GM18520 (cell line): Measurements from ENCODE around the gene RUVBL1.
"Not testable (repeated sequence)": the region's sequence is repeated elsewhere in the genome, so short reads cannot be mapped to it uniquely, and the experiment has no call there.

Source experiments
- ATAC-seq: cut with Tn5 transposase; IDR thresholded peaks from one replicate; pipeline ENCODE4 v1.9.1; 2021; ENCODE audit not compliant: unreplicated experiment

The RUVBL1 gene

DNA sequence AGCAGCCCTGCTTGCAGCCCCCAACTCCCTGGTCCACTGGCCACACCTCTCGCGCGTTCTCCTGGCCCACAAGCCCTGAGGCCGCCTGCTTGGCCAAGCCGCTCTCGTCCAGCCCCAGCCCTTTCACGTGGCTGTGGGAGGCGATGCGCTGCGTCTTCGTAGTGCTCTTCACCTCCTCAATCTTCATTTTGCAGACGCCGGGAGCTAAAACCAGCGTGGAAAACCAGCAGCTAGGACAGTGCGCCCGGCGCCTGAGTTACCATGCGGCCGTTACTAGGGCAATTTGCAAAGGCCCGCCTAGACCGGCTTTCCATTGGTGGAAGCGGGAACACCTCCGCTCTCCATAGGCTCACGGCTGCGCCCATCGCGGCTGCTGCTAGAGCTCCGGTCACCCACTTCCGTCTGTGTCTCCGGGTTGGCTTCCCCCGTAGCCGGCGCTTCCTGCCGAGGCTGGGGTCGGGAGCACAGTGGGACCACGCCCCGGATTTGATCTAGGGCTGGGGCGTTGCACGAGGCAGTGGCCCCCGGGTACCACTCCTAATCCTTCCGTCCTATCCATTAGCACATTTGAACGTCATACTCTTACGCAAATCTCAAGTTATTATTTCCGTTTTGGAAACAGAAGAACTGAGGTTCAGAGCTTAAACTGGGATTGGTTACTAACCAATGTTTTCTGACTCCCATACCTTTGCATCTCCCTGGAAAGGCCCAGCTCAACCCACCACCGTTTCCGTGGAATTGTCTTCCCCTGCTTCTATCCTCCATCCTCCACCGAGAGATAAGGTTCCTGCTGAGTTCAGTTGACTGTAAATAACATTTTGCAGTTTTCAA is at the start of gene RUVBL1:
Gene RUVBL1, minus strand, starts transcription at position 275 of the 831 bp plus-strand sequence. Its CDS starts 88 bp downstream, at position 187.
- ATAC-seq, result peak; percentile 93

DNA sequence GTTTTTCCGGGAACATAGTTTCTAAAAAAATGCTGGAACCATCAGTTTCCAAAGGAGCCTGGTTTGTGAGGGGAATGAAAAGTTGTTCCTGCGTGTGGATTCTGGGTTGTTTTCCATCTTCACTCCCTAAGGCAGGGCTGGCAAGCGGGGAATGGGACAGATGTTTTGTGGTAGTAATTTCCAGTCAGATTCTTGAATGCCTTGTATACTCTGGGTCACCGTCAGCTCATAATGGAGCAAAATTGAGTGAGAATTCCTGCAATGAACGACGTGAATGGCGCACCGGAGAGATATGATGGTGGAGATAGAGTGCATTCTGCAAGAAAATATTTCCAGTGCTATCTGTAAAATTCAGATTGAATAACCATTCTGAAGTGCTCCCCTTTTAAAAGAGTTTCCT is 49.6 kb upstream of the RUVBL1 start:
- no peak for ATAC-seq

DNA sequence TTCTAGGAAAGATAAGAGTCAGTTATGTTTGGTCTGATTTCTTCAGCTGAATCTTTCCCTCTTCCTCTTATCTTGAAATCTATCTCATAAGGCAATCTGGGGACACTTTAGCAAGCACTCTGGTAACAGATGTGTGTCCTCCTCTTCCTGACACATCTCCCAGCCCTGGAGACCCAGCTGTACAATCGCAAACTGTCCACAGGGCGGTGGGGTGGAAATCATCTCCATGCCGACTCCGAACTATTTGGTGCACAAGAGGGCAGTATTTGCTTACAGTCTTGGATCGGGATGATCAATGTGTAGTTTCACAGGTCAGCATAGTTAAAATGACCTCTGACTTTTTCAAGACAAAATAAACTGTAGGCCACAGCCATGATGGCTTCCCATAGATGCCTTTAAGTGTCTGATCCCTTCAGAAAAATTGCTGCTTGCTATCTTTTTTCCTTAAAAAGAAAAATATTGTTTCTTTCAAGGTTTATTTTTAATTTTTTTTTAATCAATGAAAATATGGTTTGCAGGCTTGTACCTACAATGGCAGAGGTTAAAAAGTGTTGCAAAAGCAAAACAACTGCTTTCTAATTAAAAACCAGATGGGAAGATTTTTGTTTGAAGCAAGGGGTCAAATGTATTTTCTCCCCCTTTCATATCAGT is 47.4 kb upstream of the RUVBL1 start:
- no peak for ATAC-seq

DNA sequence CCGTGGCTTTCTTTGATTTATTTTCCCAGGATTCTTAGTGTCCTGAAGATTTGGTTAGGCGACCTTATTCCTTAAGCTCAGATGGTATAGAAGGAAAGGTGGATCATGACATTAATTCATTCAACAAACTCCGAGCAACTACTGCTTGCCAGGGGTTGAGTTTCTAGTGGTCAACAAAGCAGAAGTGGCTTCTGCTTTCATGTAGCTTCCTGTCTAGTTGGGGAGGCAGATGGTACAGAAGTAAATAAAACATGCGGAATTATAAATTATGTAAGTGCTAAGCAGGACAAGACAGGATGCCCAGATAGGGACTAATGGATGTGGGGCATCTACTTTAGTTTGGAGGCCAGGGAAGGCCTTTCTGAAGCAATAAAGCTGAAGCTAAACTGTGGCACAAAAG is 45.2 kb upstream of the RUVBL1 start:
- no peak for ATAC-seq

DNA sequence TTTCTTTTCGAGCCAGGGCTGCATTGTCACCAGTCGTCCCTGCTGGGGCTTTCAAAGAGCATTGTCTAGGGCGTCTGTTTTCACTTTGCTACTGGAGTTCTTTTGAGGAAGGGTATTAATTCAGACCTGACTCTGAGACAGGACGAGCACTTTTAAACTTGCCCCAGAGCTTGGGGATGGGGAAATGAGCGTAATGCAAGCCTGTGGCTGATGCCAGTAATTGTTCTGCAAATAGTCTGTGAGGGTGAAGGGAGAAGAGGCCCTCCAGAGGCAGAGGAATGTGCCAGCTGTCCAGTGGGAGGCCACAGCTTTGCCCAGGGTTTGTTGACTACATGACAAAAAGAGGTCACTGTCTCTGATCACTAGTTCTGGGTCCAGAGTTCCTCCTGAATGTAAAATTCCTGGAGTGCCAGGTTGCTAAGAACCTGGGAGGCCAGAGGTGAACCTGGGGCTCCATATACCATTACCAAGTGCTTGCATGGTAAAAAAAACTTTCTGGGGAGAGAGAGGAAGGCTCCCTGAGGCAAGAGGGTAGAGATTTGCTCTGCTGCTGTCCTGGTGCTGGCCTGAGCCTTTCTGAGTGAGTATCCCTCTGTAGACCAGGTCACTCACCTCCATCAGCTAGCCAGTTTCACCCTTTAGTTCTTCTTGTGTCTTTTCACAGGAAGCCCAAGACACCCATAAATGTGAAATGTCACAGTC is 44.5 kb upstream of the RUVBL1 start:
- ATAC-seq, result no peak

DNA sequence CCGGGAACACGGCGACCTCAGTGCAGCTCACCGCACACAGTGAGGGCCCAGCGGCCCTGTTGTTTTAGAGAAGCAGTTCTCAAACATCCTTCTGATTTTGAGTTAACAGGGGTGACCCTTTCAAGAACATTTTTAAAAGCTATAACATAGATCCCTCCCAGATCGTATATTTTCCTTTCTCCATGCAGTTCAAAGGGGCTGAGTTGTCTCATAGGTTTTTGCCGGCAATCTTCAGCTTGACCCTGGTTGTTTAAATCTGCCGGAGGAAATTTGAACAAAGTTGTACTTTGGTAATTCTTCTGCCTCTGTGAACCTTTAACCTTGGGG is 44.0 kb upstream of the RUVBL1 start:
- no peak for ATAC-seq

DNA sequence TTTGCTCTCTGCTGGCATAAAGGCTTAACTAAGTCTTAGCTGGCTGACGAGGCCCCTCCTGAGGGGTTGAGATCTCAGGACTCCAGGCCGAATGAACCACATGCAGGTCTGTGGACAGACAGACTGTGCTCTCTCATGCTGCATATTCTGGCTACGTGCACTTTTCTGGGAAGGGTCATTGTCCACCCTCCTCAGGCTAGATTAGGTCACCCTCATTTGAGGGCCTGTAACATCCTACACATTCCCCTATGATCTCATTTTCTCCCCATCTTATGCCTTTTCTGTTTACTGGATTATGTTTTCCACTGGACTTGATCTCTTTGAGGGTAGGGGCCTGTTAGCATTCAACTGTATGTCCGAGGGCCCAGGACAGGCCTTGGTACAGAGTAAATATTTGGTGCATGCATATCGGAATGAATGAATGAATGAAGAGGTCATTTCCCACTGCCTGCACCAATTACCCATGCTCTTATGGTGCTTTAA is 43.4 kb upstream of the RUVBL1 start:
- ATAC-seq, result no peak

DNA sequence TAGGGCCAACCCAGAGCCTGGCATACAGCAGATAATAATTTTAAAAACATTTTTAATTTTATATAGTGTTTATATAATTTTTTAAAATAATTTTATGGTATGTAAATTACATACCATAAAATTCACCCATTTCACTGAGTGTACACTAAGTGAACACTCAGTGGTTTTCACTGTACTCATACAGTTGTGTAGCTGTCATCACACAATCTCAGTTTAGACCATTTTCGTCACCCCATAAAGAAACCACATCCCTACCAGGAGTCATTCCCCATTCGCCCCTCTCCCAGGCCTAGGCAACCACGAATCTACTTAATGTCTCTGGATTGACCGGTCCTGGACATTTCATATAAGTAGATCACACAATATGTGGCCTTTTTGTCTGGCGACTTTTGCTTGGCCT is 39.8 kb upstream of the RUVBL1 start:
- ATAC-seq, result no peak

DNA sequence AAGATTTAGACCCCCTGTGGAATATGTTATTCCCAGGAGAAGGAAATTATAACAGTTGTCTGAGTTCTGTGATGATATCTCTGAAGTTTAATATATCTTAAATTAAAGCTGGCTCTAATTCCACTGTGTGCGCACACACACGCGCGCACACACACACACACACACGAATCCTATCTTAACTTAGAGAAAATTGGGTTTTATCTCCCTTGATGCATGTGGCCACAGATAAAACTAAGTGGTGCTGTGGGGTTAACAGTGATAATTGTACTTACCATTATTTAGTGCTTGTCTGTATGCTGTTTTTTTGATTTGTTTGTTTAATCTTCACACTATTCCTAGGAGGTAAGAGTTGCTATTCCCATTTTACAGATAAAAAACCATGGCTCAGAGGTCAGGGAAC is 37.0 kb upstream of the RUVBL1 start:
- no peak for ATAC-seq

DNA sequence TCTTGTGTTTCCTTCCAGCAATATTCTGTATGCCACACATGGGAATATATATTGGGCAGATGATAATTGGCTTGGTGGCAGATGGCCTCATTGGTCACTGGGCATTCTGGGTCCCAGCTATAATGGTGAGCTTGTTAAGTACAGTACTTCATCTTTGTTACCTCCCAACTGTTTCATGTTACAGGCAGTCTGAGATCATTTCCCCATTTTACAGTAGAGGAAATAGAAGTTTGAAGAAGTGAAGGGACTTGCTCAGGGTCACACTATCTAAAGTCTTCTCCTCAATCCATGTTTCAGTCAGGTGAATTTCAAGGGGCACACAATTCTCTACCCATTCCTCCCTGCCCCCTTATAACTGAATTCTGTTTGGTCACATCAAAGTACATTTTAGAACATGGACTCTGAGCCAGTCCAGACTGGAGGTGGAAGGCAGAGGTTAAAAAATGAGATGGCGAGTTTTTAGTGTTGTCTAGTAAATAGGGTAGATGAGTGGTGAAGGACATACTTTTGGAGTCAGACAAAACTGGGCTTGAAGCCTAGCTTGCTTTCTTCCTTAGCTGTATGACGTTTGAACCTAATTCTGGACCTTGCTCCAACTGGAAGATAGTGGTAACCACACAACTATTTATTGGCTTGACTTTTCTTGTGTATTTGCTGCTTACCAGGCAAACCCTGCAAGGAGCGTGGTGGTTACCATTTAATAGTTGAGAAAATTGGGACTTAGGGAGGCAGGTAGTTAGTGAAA is 32.2 kb upstream of the RUVBL1 start:
- no peak for ATAC-seq

DNA sequence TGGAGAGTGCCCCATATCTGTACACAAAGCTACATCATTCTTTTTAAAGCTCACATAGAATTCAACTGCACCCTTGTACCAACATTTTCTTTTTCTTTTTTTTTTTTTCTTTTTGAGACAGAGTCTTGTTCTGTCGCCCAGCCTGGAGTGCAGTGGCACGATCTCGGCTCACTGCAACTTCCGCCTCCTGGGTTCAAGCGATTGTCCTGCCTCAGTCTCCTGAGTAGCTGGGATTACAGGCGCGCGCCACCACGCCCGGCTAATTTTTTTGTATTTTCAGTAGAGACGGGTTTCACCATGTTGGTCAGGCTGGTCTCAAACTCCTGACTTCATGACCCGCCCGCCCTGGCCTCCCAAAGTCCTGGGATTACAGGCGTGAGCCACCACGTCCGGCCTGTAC is 30.7 kb upstream of the RUVBL1 start:
- ATAC-seq, result not testable (repeated sequence)

DNA sequence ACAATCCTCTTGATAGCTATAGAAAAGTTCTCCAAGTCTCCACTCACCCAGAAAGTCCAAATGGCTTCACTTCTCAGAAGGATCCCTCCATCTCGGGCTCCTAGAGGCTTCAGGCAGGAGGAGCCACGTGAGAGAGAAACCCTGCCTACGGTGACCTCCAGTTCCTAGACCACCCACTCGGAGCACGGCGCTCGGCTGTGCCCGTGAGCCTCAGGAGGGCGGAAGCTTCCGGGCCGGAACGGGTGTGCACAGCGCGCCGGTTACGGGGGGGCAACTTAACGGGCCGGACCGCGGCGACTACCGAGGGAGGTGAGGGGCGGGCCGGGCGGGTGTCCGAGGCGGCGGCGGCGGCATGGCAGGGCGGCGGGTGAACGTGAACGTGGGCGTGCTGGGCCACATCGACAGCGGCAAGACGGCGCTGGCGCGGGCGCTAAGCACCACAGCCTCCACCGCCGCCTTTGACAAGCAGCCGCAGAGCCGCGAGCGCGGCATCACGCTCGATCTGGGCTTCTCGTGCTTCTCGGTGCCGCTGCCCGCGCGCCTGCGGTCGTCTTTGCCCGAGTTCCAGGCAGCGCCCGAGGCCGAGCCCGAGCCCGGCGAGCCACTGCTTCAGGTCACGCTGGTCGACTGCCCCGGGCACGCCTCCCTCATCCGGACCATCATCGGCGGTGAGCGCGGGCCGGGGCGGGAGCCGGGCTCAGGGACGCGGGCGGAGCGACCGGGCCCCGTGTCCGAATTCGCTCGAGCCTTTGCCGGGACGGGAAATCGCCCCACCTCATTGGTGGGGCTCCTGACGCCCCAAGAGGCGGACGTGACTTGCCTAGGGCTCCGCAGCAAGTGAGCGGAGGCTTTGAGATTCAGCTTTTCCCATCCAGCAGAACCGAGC is 29.8 kb upstream of the RUVBL1 start, which contains the start of gene EEFSEC:
Gene EEFSEC, plus strand, starts transcription at position 326 of the 886 bp plus-strand sequence. Its CDS starts 27 bp downstream, at position 353.
- ATAC-seq, result peak; percentile 62

DNA sequence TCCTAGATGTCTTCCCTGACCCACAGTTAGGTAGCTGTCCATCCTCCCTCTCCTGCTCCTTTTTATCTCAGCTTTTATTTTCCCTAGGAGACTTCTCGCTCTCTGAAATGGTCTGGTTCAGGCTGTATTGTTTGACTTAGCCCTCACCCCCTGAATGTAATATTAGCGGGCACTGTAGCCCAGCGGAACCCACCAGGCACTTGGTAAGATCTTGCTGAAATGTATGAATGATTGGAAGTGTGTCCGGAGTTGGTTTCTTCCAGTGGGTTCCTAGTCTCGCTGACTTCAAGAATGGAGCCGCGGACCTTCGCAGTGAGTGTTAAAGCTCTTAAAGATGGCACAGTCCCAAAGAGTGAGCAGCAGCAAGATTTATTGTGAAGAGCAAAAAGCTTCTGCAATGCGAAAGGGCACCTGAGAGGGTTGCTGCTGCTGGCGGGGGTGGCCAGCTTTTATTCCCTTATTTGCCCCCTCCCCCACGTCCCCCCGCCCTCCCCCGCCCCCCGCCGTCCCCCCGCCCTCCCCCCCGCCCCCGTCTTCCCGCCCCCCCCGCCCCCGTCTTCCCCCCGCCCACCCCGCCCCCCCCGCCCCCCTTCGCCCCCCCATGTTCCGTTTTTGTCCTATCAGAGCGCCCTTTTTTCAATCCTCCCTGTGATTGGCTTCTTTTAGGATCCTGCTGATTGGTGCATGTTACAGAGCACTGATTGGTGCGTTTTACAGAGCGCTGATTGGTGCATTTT is 29.0 kb upstream of the RUVBL1 start:
- ATAC-seq, result no peak

DNA sequence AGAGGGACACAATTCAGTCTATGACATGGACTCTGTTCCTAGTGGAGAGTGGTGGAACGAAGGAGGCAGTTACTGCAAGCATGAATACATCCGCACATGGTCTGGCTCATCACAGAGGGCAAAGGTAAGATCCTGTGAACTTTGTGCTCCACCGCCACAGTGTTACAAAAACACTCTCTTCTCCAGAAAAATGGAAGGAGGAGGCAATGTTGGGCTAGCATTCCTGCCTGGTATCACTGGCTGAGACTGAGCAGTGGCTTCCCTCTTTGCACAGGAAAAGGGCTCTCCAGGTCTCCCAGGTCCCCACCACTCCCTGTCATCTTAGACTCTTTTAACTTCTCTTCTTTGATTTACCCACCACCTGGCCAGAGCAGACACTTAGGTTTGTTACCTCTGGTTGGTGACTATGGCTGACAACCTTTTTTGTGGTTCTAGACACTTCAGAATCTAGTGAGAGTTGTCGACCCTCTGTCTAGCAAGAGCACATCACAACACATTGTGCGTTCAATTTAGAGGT is 28.2 kb upstream of the RUVBL1 start:
- ATAC-seq, result no peak

DNA sequence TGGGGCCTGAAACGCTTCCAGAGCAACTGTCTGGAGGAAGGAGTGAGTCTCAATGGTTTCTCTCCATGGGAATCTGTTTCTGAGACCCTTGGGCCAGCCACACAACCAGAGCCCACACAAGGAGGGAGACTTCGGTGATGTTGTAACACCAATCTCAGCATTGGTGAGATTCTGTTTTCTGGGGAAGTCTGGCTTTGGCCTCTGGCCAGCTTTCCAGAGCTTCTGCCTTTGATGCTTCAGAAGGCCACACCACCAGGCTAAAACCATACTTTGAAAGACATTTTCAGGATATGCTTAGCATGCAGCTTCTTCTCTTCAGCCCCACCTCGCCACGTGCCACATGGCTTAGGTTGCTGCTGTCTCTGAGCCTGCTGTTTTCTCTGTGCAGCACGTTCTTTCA is 26.0 kb upstream of the RUVBL1 start:
- ATAC-seq, result no peak

DNA sequence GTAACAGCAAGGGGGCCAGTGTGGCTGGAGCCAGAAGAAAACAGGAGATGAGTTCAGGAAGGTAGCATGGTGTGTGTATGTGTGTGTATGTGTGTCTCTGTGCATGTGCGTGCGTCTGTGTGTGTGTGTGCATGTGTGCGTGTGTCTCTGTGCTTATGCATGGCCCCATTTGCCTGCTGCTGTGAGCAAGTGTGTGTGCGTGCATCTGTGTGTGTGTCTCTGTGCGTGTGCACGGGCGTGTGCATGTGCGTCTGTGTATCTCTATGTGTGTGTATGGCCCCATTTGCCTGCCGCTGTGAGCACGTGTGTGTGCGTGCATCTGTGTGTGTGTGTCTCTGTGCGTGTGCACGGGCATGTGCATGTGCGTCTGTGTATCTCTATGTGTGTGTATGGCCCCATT is 22.6 kb upstream of the RUVBL1 start:
- ATAC-seq, result no peak

DNA sequence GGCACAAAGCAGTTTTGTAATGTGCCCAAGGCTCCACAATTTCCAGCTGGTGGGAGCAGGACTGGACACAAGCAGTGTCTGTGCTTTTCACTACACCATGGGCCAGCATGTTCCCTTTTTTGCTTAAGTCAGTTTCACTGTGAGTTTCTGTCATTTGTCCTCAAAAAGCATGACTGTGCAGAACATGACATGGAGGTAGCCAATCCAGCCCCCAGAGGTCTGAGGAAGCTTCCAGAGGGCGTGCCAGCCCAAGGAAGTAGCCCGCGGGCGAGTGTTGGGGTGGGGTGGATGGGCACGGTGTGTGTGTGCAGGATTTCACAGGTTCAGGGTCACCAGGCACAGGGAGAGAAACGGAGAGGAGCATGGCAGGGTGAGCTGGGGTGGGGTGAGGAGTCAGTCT is 21.7 kb upstream of the RUVBL1 start:
- no peak for ATAC-seq

DNA sequence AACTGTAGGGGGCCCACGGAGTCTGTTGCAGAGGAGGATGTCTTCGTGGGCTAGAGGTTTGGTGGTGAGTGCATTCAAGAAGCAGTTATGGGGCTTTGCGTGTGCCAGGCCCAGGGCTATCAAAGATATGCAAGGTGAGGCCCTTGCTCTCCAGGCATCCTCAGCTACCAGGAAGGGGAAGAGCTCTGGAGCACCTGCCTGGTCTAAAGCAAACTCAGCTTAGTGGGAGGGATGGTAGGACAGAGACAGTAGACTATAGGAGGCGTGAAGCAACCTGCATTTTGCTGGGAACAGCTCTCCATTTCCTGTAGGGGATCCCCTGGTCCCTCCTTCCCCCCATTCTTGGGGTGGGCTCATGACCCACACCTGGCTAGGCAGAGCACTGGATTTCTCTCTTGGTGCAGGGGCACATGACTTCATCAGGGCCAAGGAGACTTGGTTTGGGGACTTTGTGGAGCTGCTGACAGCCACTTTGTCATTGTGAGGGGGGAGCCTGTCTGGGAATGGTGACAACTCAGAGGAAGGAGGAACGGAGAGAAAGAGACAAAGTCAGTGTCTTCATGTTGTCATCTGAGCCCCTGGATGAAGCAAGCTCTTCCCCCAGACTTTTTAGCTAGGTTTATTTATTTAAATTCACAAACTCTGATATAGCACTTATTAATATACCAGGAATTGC is 21.0 kb upstream of the RUVBL1 start:
- no peak for ATAC-seq

DNA sequence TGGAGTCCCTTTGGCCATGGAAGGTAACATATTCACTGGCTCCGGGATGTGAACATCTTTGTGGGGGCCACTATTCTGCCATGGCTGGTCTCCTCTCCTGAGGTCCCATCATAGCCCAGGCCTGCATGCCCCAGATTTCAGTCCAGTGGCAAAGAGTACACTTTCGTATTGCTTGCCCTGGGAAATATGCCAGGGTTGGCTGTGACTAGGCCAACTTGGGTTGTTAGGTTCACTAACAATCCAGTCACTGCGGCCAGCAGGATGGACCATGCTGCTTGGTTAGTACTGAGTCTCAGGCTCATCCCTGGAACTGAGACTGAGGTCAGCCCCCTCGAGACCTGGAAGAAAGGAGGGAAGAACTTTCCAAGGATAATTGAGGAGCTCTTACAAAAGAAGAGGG is 19.9 kb upstream of the RUVBL1 start:
- ATAC-seq, result no peak
